HG03039 (cell line): ENCODE results near the gene EIF4EBP3.
A peak's percentile ranks its signal among the peaks of the same experiment; 100 is the strongest.

Source experiments
- ATAC-seq: cut with Tn5 transposase; IDR thresholded peaks from one replicate; pipeline ENCODE4 v1.9.1; 2021; ENCODE audit warnings: mild to moderate bottlenecking, moderate library complexity; ENCODE audit not compliant: unreplicated experiment

Gene EIF4EBP3

GRCh38 chr5:140556438-140556837 lies 9.0 kb downstream of the EIF4EBP3 start:
- ATAC-seq: no peak

- peak; percentile 93 for ATAC-seq
Measured at GRCh38 chr5:140557136-140557805, 9.8 kb downstream of the EIF4EBP3 start, which contains the start of gene SRA1. SRA1 (minus strand) TSS chr5:140557473; CDS start chr5:140557452, 21 bp downstream.

GRCh38 chr5:140557965-140558364 lies 10.5 kb downstream of the EIF4EBP3 start:
- ATAC-seq: no peak

- no peak for ATAC-seq
Measured at GRCh38 chr5:140558542-140558941, 11.1 kb downstream of the EIF4EBP3 start.

GRCh38 chr5:140560227-140560626 lies 12.8 kb downstream of the EIF4EBP3 start:
- no peak for ATAC-seq

- ATAC-seq: no peak
Measured at GRCh38 chr5:140561753-140562523, 14.5 kb downstream of the EIF4EBP3 start.

- no peak for ATAC-seq
Measured at GRCh38 chr5:140563596-140563995, 16.1 kb downstream of the EIF4EBP3 start.

- ATAC-seq: peak; percentile 83
Measured at GRCh38 chr5:140564196-140565023, 16.9 kb downstream of the EIF4EBP3 start, which contains the start of the genes APBB3 and SLC35A4. APBB3 (minus strand) TSS chr5:140564598; CDS start chr5:140564245, 353 bp downstream. SLC35A4 (plus strand) TSS chr5:140564828; CDS start chr5:140567170, 2,342 bp downstream.

- ATAC-seq: no peak
Measured at GRCh38 chr5:140565024-140565779, 17.7 kb downstream of the EIF4EBP3 start.

- no peak for ATAC-seq
Measured at GRCh38 chr5:140565780-140566095, 18.3 kb downstream of the EIF4EBP3 start.

GRCh38 chr5:140566665-140567064 lies 19.2 kb downstream of the EIF4EBP3 start:
- ATAC-seq: no peak

- ATAC-seq: no peak
Measured at GRCh38 chr5:140567136-140567818, 19.8 kb downstream of the EIF4EBP3 start.

GRCh38 chr5:140567871-140568270 lies 20.4 kb downstream of the EIF4EBP3 start:
- ATAC-seq: no peak

GRCh38 chr5:140568443-140569063 lies 21.1 kb downstream of the EIF4EBP3 start:
- ATAC-seq: no peak

- ATAC-seq: no peak
Measured at GRCh38 chr5:140569197-140569596, 21.7 kb downstream of the EIF4EBP3 start.

- ATAC-seq: no peak
Measured at GRCh38 chr5:140570058-140570457, 22.6 kb downstream of the EIF4EBP3 start.

- ATAC-seq: no peak
Measured at GRCh38 chr5:140570488-140570887, 23.0 kb downstream of the EIF4EBP3 start.

GRCh38 chr5:140571105-140571504 lies 23.6 kb downstream of the EIF4EBP3 start:
- no peak for ATAC-seq

- no peak for ATAC-seq
Measured at GRCh38 chr5:140573683-140574082, 26.2 kb downstream of the EIF4EBP3 start.

GRCh38 chr5:140574165-140574564 lies 26.7 kb downstream of the EIF4EBP3 start:
- ATAC-seq: no peak
